Lower leg skin (tissue), 4 donors: ENCODE measurements around the gene C17orf67. TPM values are rescaled to one million over a fixed set of nuclear protein-coding genes. Genes with fewer than 3 reads are reported as not detected.

Source experiments
- DNase-seq, 2 donors: peaks; one replicate each; pipeline ENCODE4 v3.0.0-alpha.2; 2019; ENCODE audit warnings: low spot score in 2 of 2
- H3K4me3 ChIP-seq: fragments of 200-600 bp; sonication (generic); 2 replicates; pipeline ENCODE4 v1.5.1; 2017; ENCODE audit warnings: mild to moderate bottlenecking, low read depth; ENCODE audit not compliant: poor library complexity, severe bottlenecking
- POLR2A ChIP-seq, 2 donors: fragments of 450-650 bp; IDR thresholded peaks; one replicate each; pipeline ENCODE4 v1.6.1; 2016 to 2017; ENCODE audit warnings: antibody characterized with exemption in 2 of 2, mild to moderate bottlenecking in 1 of 2, moderate library complexity in 1 of 2
- WGBS, 2 donors: methylation state at CpG; one replicate each; pipeline ENCODE4 v1.1.5; 2018; 5-methylcytosine and 5-hydroxymethylcytosine counted together
- intact Hi-C: fragments of 100-400 bp; cut with DNase I; formaldehyde crosslinking; loops from one replicate; pipeline ENCODE4 v1.15.0; 2023; ENCODE audit warnings: low total_unique reads
- total RNA-seq, 4 donors: library from RNA; depleted of rRNA; stranded (reverse); fragments of >200 nt; gene quantifications; one replicate each; pipeline ENCODE4 v1.1.0, GENCODE V29; 2016
- TF ChIP-seq, protein P1 (sequence below), 3 donors: fragments of 450-650 bp; IDR thresholded peaks; one replicate each; pipeline ENCODE4 v1.5.1; 2016; ENCODE audit warnings: antibody characterized with exemption in 3 of 3, mild to moderate bottlenecking in 3 of 3, moderate library complexity in 2 of 3

The C17orf67 gene
- total RNA-seq, 4 donors from 2014 or later: 0.58 to 1.2 (median 0.88) TPM; not detected in 1

DNA sequence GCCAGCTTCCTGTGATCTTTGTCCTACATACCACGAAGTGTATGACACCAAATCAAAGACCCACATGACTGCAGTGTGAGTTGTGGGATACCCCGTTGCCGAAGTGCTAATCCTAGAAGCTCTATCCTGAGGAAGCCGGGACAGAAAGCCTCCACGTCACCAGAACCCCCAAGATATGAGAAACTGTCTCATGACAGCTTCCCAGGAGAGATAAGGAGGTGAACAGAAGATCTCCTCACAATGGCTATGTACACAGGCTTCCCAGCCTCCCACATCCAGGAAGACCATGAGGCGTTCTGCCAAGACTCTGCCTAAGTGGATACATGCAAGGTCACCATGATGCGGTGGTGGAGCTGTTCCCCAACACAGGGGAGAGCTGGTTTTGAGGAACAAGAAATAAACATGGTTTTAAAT lies 43.1 kb upstream of the C17orf67 start:
- intact Hi-C loops: no loop called here
- H3K4me3 ChIP-seq: no peak overlapping the region
- TF ChIP-seq, protein P1, sequence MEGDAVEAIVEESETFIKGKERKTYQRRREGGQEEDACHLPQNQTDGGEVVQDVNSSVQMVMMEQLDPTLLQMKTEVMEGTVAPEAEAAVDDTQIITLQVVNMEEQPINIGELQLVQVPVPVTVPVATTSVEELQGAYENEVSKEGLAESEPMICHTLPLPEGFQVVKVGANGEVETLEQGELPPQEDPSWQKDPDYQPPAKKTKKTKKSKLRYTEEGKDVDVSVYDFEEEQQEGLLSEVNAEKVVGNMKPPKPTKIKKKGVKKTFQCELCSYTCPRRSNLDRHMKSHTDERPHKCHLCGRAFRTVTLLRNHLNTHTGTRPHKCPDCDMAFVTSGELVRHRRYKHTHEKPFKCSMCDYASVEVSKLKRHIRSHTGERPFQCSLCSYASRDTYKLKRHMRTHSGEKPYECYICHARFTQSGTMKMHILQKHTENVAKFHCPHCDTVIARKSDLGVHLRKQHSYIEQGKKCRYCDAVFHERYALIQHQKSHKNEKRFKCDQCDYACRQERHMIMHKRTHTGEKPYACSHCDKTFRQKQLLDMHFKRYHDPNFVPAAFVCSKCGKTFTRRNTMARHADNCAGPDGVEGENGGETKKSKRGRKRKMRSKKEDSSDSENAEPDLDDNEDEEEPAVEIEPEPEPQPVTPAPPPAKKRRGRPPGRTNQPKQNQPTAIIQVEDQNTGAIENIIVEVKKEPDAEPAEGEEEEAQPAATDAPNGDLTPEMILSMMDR (IDR thresholded peaks at IDR 0.05): no peak
- TF ChIP-seq POLR2A (IDR thresholded peaks at IDR 0.05): no peak
- WGBS, 2 donors: 87% methylated on average over 7 of the region's 7 CpGs
- DNase-seq: no peak

DNA sequence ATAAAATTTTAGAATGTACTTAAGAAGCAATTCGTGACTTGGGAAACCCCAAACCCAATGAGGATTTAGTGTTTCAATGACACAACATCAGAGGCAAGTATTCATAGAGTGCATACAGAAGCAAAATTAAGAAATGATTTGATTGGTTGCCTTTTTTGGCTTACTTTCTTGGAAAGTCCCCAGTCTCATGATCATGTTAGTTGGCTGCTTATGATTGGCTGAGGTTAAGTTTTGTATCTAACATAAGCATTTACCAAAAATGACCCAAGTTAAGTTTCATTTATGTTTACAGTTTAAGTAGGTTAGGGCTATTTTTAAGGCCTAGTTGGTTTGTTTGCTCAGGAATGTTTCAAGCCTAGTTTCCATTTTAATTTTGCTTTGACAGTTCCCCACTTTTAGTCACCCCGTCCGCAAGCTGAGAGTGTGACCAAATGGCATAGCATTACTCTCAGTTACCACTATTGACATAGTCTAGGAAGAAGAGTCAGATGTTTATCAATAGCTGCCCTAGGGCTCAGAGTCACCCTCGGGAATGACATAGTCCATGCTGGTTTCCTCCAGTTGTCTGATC lies 36.4 kb upstream of the C17orf67 start:
- no peak for TF ChIP-seq POLR2A (IDR thresholded peaks at IDR 0.05)
- TF ChIP-seq, protein P1 (IDR thresholded peaks at IDR 0.05): no peak
- 86 to 92% methylated on average over 4 of the region's 4 CpGs for WGBS, 2 donors
- no peak overlapping the region for H3K4me3 ChIP-seq
- intact Hi-C loops: no loop called here
- no peak for DNase-seq

DNA sequence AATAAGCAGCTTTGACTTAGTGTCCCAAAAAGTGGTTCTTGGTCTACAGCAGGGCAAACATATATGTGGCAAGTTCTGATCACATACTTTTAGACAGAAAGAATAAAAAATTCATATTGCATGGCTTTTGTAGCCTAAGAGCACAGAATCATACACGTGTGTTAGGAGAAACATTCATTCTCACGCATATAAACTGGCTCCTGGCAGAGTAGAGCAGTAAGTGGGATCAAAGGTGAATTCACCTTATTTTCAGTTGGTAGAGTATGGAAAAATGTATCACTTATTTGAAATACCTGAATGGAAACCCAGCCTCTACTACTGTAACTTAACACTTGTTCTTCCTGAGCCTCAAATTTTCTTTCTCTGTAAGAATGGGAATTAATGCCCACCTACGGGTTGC lies 35.0 kb upstream of the C17orf67 start:
- 77 to 87% methylated on average over 3 of the region's 3 CpGs for WGBS, 2 donors
- intact Hi-C loops: no loop called here
- H3K4me3 ChIP-seq: no peak overlapping the region
- DNase-seq: no peak
- TF ChIP-seq, protein P1 (IDR thresholded peaks at IDR 0.05): no peak
- no peak for TF ChIP-seq POLR2A (IDR thresholded peaks at IDR 0.05)

DNA sequence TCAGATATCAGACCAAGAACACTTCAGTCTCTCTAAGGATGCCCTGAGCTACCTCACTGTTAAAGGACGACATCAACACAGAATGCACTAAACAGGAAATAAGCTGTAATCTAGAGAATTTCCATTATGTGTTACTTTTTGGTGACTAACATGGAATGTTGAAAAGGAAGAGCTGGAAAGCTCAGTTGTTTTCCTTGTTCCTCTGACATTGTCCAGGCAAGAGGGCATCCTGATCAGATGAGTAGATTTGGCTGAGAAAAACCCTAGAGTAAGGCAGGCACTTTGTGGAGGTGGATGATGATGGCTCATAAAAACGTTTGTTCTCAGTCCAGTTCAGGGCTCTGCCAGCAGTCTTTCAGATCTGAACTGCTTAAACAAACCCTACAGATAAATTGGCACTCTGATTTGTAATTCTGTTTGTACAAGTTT lies 34.2 kb upstream of the C17orf67 start:
- no peak overlapping the region for H3K4me3 ChIP-seq
- no peak for DNase-seq
- WGBS, 2 donors: 12 to 26% methylated on average over 2 of the region's 2 CpGs
- no peak for TF ChIP-seq POLR2A (IDR thresholded peaks at IDR 0.05)
- TF ChIP-seq, protein P1 (IDR thresholded peaks at IDR 0.05): no peak
- intact Hi-C loops: no loop called here

DNA sequence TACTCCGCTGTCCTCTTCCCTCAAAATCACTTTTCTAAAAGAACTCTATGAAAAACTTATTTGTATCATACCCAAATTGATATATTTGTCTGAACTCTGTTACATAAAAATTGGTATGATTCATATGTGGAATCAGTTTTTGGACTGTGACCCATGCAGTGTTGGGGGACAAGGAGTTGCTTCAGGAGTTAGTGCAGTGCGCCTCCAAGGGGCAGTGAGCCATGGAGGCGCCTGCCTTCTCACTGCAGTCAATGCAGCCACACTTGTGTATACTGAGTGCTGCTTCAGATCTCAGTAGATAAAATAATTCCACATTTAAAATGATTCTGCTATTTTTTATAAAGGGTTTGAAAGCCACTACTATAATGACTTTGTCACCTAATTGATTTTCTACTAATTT lies 32.8 kb upstream of the C17orf67 start:
- DNase-seq: no peak
- TF ChIP-seq POLR2A (IDR thresholded peaks at IDR 0.05): no peak
- TF ChIP-seq, protein P1 (IDR thresholded peaks at IDR 0.05): no peak
- no peak overlapping the region for H3K4me3 ChIP-seq
- intact Hi-C loops: no loop called here
- 29 to 70% methylated on average over 3 of the region's 3 CpGs for WGBS, 2 donors

DNA sequence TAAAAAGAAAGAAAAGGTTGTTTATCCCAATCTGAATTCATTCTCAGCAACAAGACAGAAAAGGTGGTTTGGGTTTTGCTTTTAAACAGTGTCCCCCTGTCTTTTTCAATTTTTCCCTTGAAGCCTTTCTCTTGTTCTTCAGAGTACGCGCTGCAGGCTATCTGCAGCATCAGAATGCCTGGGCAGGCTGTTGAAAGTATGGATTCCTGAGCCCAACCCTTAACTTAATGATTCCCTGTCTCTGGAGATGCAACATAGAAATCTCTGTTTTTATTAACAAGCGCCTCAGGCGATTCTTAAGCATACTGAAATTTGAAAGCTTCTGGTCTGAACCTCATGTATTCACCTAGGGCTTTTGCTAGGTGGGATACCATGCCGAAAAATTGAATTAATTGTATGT lies 32.4 kb upstream of the C17orf67 start:
- intact Hi-C loops: no loop called here
- no peak for DNase-seq
- TF ChIP-seq, protein P1 (IDR thresholded peaks at IDR 0.05): no peak
- no peak for TF ChIP-seq POLR2A (IDR thresholded peaks at IDR 0.05)
- 69 to 80% methylated on average over 5 of the region's 5 CpGs for WGBS, 2 donors
- H3K4me3 ChIP-seq: no peak overlapping the region
